ENCODE data around the gene EXOC8. TPM values are rescaled to one million over a fixed set of nuclear protein-coding genes. Genes with fewer than 3 reads are reported as not detected.

Gene EXOC8
- total and polyA plus RNA-seq, 9 of the 15 experiments (the other 6 are each of a cell fraction or from before 2014, with no cell fraction given): 2.1 to 13.6 (median 7.2) TPM

GRCh38 chr1:231322880-231323530, 14.6 kb downstream of the EXOC8 start:
- WGBS (ENCODE audit: insufficient coverage, low coverage, missing lambda C conversion rate): 29% methylated on average over 7 of the region's 7 CpGs
- no peak overlapping the region for H3K9ac ChIP-seq (ENCODE audit: insufficient read depth in 1 of 2, low read depth in 2 of 2, low read length in 2 of 2)
- H3K4me3 ChIP-seq: no peak overlapping the region
- H3K9me3 ChIP-seq (replicated peaks; ENCODE audit: control insufficient read depth, insufficient read depth, low read depth, low read length): no peaks in the 10 kb centered on the region
- POLR2A ChIA-PET: interaction anchor here (1.3 kb wide), 1 partner anchor 15 kb away, joined by 4 read pairs; the partner anchor contains the start of genes EXOC8 and SPRTN
- intact Hi-C loops (cut with micrococcal nuclease) (no loop called here), in situ Hi-C loops (cut with MboI) (no loop called here)
- no peaks in the 10 kb centered on the region for H3K79me2 ChIP-seq (ENCODE audit: control insufficient read depth, insufficient read depth, low read length)
- peak overlapping the region; percentile 34 for H3K4me2 ChIP-seq (ENCODE audit: insufficient read depth, low read length)
- FAIRE-seq: no peak
- peak; percentile 72 for ATAC-seq
- no peak for DNase-seq (ENCODE audit: extremely low read depth in 1 of 4, low spot score in 3 of 4)
- no peaks in the 10 kb centered on the region for H3K9me1 ChIP-seq (ENCODE audit: control insufficient read depth, insufficient read depth, low read length)
- no peaks in the 10 kb centered on the region; a peak in 1 of 5 replicates for H3K4me1 ChIP-seq (replicated peaks in 1 of 2; ENCODE audit: control insufficient read depth in 2 of 2, insufficient read depth in 2 of 2, low read length in 2 of 2)
- peak overlapping the region; percentile 57 for H2AFZ ChIP-seq (ENCODE audit: low read depth, low read length)
- peaks cover 5 to 6% of the 10 kb centered on the region in 2 experiments; a peak in 3 of 5 replicates for H3K27me3 ChIP-seq (ENCODE audit: control insufficient read depth in 2 of 2, insufficient read depth in 2 of 2, low read length in 2 of 2)
- no peak overlapping the region for H3K27ac ChIP-seq (ENCODE audit: extremely low read depth, low read depth, low read length)
- CTCF ChIA-PET (ENCODE audit: low intra/inter-chr PET ratio): no interaction called here
- TF ChIP-seq ELF4 (CRISPR knock-in tag; IDR thresholded peaks at IDR 0.05): no peak
- no peak for TF ChIP-seq RBM34 (IDR thresholded peaks at IDR 0.05; ENCODE audit: borderline replicate concordance, insufficient read depth, low read length)
- no peak for TF ChIP-seq ZKSCAN1 (IDR thresholded peaks at IDR 0.05; ENCODE audit: low read depth, low read length)
- no peak for TF ChIP-seq HEY1 (CRISPR knock-in tag; IDR thresholded peaks at IDR 0.05; ENCODE audit: borderline replicate concordance)
- no peak for TF ChIP-seq SRSF7 (optimal IDR thresholded peaks at IDR 0.05; ENCODE audit: low read depth, low read length)
- no peak for TF ChIP-seq NR2F6 (CRISPR knock-in tag; IDR thresholded peaks at IDR 0.05)
- no peak for TF ChIP-seq ZBTB8A (IDR thresholded peaks at IDR 0.05; ENCODE audit: partially characterized antibody)
- TF ChIP-seq CBX5 (IDR thresholded peaks at IDR 0.05; ENCODE audit: borderline replicate concordance, low read depth): no peak
- no peak for TF ChIP-seq CREB3 (tag; conservative IDR thresholded peaks at IDR 0.05; ENCODE audit: low read depth)
- no peak for TF ChIP-seq ZNF584 (CRISPR knock-in tag; IDR thresholded peaks at IDR 0.05; ENCODE audit: low read depth)
- TF ChIP-seq PURB (CRISPR knock-in tag; IDR thresholded peaks at IDR 0.05; ENCODE audit: low read depth): no peak
- TF ChIP-seq PHF20 (IDR thresholded peaks at IDR 0.05; ENCODE audit: partially characterized antibody): no peak
- peak; percentile 24; the same call in 1 of the 2 replicates for TF ChIP-seq NFIC (IDR thresholded peaks at IDR 0.05)
- TF ChIP-seq CTCF (IDR thresholded peaks at IDR 0.05 in 2 of 3, conservative IDR thresholded peaks at IDR 0.05 in 1 of 3; ENCODE audit: insufficient read depth in 2 of 3, low read depth in 1 of 3, low read length in 3 of 3): peak; percentile 18 to 46 (median 20); a peak in 2 of 6 replicates
- TF ChIP-seq AFF1 (IDR thresholded peaks at IDR 0.05; ENCODE audit: low read depth in 1 of 2, partially characterized antibody in 2 of 2): no peak
- peak; percentile 83 to 86 for TF ChIP-seq NRF1 (conservative IDR thresholded peaks at IDR 0.05 in 1 of 2, IDR thresholded peaks at IDR 0.05 in 1 of 2)
- no peaks in the 10 kb centered on the region for H3K36me3 ChIP-seq (ENCODE audit: control insufficient read depth, insufficient read depth, low read length)
- no peaks in the 10 kb centered on the region for H4K20me1 ChIP-seq (replicated peaks; ENCODE audit: control insufficient read depth, insufficient read depth, low read length)
- no TSS peak for BruUV-seq (replicated peaks)
